Left colon (tissue), 2 donors: ENCODE measurements around the gene MEAK7. TPM values are rescaled to one million over a fixed set of nuclear protein-coding genes. Genes with fewer than 3 reads are reported as not detected.

Experiments used
- ATAC-seq: fragments of 200-7000 bp; cut with Tn5 transposase; one replicate; pipeline ENCODE4 v1.9.1; 2020; ENCODE audit warnings: mild to moderate bottlenecking, moderate library complexity
- DNase-seq, 2 donors: peaks; one replicate each; pipeline ENCODE4 v3.0.0-alpha.2; 2020
- intact Hi-C, 2 donors: fragments of 100-400 bp; cut with DNase I in 1 of 2; cut with micrococcal nuclease in 1 of 2; formaldehyde crosslinking; loops; one replicate each; pipeline versions ENCODE4 v1.11.2 to v1.14.0; 2022; cut with DNase I, micrococcal nuclease
- long read RNA-seq: library from polyadenylated mRNA; unstranded; transcript quantifications from one replicate; pipeline ENCODE4 v2.0.0, GENCODE V29; 2021
- total RNA-seq, 2 donors: library from RNA; stranded (reverse); fragmentation: NEBNext Ultra II Directional; extraction: Animal tissue kit (Norgen Biotek cat#: 25700); gene quantifications; one replicate each; pipeline ENCODE4 v1.2.1, GENCODE V29; 2021
- donor health status: DM: no; HTN: no; CAD: no.
- donor health status: DM: yes; HTN: yes; CAD: no.

The MEAK7 gene, protein sequence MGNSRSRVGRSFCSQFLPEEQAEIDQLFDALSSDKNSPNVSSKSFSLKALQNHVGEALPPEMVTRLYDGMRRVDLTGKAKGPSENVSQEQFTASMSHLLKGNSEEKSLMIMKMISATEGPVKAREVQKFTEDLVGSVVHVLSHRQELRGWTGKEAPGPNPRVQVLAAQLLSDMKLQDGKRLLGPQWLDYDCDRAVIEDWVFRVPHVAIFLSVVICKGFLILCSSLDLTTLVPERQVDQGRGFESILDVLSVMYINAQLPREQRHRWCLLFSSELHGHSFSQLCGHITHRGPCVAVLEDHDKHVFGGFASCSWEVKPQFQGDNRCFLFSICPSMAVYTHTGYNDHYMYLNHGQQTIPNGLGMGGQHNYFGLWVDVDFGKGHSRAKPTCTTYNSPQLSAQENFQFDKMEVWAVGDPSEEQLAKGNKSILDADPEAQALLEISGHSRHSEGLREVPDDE
- 10 to 100 TPM; 21.1 to 22.2 TPM for total RNA-seq
- long read RNA-seq, full-length matches to known transcripts: 12 of 33 reads
- long read RNA-seq, partial matches to known transcripts: 10 of 33 reads
- long read RNA-seq, other reads (novel, unspliced or antisense): 11 of 33 reads

GRCh38 chr16:84504420-84505248 is at the start of gene MEAK7:
MEAK7 (minus strand) TSS chr16:84504659; CDS start chr16:84498086, 6,573 bp downstream.
- intact Hi-C loops: no loop called here
- peak; percentile 91 for ATAC-seq
- DNase-seq: peak; percentile 98 to 99

DNA sequence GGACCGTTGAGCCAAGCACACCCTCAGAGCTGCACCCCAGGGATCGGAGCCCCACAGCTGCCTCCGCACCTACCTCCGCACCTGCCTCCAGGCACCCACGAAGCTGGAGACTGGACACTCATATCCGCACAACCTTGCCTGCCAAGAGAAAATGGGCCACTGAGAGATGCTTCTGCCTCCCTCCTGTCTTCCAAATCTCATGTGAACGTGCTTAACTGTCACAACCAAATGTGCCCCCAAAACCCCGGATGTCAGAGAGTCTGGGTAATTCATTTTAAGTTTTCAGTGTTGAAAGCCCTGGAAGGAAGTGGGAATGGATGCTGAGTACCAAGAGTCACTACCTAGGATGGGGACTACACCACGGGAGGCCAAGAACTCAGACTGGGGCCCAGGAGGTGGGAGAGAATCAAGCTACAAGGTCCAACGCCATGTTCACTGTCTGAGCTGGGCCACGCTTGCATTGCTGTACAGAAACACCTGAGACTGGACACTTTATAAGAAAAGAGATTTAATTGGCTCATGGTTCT is 49.5 kb upstream of the MEAK7 start:
- DNase-seq (no peak), ATAC-seq (no peak)
- intact Hi-C loops: no loop called here

- intact Hi-C loops: no loop called here
- no peak for ATAC-seq
These were observed 47.7 kb upstream of the MEAK7 start for GRCh38 chr16:84552135-84552534.

DNA sequence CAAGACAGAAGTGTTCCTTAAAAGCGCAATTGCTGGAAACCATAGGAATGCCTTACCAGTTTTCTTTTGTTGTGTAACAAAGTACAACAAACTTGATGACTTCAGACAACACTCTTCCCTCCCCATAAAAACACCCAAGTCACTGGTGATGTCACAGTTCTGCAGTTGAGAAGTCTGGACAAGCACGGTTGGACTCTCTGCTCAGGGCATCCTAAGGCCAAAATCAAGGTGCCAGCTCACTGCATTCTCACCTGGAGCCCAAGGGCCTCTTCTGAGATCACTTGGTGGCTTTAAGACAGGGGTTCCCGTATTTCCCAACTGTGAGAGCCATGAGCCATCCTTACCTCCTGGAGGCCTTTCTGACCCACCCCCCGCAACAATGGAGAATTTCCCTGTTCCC is 45.6 kb upstream of the MEAK7 start:
- no peak for DNase-seq
- no peak for ATAC-seq
- intact Hi-C loops: no loop called here

More at GRCh38 chr16:84552135-84552534, 47.7 kb upstream of the MEAK7 start:
- no peak for DNase-seq

- no peak for ATAC-seq
- no peak for DNase-seq
- intact Hi-C loops: no loop called here
These were observed 44.7 kb upstream of the MEAK7 start for GRCh38 chr16:84548971-84549844.

DNA sequence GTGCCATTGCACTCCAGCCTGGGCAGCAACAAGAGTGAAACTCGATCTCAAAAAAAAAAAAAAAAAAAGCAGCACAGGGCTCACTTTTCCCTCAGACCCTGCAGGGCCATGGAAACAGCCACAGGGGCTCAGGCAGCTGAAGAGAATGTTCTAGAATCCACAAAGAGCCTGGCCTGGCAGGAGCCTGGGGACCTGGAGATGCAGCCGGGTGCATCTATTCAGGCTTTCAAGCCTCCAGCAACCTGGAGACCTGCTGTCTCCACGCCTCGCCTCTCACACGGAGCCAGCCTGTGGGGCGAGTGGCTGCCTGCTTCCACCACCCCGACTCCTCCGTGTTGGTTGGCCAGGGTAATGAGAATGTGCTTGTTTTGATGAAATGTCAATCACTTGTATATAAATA is 44.0 kb upstream of the MEAK7 start:
- ATAC-seq: no peak
- intact Hi-C loops: no loop called here
- DNase-seq: no peak

DNA sequence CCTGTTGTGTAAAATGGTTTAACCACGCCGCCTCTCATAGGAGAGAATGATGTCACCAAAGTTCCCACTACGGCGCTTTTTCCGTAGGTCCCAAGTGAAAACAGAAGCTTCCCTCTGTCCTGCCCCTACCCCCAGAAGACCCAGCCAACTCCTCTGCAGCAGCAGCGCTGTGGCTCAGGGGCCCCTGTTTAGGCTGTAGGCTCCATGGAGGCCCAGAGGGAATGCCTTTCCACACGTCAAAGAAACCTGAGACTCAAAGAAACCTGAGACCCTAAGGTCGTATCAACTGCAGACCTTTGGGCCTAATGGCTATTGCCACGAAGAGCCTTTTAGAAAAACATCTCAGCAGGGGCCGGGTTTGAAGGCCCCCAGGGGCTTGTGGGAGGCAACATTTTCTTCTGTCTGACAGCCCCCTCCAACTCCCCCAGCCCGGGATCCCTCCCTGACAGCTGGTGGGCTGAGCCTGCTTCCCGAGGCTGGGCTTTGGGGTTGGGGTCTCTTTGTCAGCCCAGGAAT is 43.1 kb upstream of the MEAK7 start:
- DNase-seq (no peak), ATAC-seq (no peak)
- intact Hi-C loops: no loop called here

DNA sequence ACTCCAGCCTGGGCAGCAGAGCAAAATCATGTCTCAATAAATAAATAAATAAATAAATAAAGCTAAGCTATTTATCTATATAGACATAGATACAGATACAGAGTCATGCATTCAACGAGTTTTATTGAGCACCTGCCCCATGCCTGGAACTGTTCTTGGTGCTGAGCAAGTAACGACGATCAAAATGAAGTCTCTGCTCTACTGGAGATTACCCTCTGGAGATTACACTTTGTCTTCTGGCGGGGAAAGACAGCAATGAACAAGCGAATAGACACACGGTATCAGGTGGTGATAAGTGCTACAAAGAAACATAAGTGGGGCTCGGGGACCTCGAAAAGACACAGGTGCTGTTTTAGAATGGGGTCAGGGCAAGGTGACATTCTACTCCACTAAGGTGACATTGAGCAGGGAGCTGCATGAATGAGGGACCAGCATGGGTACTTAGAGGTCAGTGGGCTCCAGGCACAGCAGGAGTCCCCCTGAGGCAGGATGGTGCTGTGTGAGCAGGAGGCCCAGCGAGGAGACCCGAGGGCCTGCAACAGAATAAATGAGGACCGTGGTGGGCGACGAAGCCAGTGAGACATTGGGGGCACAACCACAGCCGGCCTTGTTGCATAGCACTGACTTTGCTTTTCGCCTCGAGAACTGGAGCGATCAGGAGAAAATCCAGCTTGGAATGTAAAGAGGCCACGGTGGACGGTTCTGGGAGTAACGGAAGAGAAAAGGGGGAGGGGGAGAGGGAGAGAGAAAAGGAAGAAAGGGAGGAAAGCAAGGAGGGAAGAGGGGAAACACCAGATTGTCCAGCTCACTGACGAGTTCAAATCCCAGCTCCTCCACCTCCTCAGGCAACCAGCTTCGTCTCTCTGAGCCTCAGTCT is 42.4 kb upstream of the MEAK7 start:
- DNase-seq (no peak), ATAC-seq (no peak)
- intact Hi-C loops: no loop called here

DNA sequence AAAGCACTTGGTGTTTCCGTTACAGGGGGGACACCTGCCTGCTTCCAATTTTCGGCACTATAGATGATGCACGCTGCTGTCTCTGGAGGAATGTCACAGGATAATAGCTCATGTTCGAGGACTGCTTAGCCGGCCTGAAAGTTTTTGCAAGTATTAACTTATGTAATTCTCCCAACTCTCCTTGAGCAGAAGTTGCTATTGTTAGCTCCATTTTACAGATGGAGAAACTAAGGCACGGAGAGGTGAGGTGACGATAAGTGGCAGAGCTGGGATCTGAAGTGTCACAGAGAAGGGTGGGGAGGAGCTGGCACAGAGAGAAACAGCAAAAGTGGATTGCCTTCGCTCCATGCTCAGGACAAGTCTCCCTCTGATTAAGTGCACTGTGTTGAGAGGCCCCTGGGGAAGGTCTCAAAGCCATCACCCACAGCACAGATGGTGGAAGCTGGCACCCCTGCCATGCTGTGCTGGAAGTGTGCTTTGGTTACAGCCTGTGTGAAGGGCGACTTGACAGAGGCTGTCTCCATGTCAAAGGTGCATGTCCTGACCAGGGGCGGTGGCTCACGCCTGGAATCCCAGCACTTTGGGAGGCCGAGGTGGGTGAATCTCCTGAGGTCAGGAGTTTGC is 40.8 kb upstream of the MEAK7 start:
- ATAC-seq (no peak), DNase-seq (no peak)
- intact Hi-C loops: no loop called here

- DNase-seq (peak in 1 of 2 donors; percentile 56), ATAC-seq (peak; percentile 74)
- intact Hi-C loops: no loop called here
These were observed 39.7 kb upstream of the MEAK7 start for GRCh38 chr16:84544031-84544773.

- intact Hi-C loops: no loop called here
- ATAC-seq: no peak
- no peak for DNase-seq
These were observed 38.8 kb upstream of the MEAK7 start for GRCh38 chr16:84543253-84543652.

DNA sequence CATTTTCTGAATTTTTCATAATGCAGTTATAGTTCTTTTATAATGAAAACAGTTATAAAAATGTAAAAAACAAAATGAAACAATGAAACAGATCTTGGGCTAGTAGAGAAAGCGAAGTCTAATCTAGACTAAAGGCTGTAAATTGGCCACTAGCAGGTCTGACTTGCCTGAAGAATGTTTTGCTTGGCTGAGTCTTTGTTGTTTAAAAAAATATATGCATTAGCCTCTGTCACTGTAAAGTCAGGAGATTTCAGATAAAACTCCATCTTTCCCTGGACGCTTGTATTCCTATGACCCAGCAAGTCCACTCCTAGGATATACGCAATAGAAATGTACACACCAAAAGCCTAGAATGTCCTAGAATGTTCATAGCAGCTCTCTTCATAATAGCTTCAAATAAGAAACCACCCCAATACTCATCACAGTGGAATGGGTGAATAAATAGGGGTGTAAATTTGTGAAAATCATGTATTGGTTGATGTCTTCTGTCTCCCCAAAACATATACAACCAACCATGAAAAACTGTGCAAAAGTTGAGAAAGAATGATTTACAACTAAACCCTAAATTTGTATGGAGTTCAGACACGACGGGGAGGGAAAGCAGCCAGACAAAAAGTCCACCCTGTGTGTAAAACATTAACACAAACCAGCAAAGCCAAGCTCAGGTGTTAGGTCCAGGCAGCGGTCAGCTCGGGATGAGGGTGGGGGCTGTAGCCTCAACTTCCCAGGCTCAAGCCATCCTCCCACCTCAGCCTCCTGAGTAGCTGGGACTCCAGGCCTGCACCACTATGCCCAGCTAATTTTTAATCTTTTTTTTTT is 37.7 kb upstream of the MEAK7 start:
- no peak for DNase-seq
- intact Hi-C loops: no loop called here
- no peak for ATAC-seq

DNA sequence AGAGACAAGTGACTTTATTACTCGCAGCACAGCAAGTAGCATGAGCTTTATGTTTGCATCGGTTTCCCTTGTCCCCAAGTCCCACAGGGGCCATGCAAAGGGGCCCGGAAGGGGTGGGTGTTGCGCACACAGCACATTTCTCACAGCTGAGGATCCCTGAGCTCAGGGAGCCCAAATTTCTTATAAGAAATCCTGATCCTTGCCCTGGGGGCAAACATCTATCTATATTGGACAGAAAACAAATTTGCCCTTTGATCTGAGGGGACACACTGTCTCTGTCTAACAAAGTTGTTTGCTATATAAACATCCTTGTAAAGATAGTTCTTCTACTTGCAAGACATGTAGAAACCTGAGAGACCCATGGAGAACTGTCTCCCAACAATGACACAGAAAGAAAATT is 35.7 kb upstream of the MEAK7 start:
- DNase-seq (no peak), ATAC-seq (peak; percentile 39)
- intact Hi-C loops: no loop called here

GRCh38 chr16:84538222-84538840 is 33.9 kb upstream of the MEAK7 start:
- DNase-seq: no peak
- no peak for ATAC-seq
- intact Hi-C loops: no loop called here

- ATAC-seq: no peak
- no peak for DNase-seq
- intact Hi-C loops: no loop called here
These were observed 33.2 kb upstream of the MEAK7 start for GRCh38 chr16:84537491-84538151.
